Inferior parietal cortex (tissue), 1 donor: ENCODE results near the gene EFR3B.
A peak's percentile ranks its signal among the peaks of the same experiment; 100 is the strongest.
"Not testable (repeated sequence)": the region's sequence is repeated elsewhere in the genome, so short reads cannot be mapped to it uniquely, and the experiment has no call there.

Source experiments
- DNase-seq: peaks from one replicate; pipeline ENCODE4 v3.0.0-alpha.2; 2016; ENCODE audit errors: extremely low spot score

EFR3B gene, protein sequence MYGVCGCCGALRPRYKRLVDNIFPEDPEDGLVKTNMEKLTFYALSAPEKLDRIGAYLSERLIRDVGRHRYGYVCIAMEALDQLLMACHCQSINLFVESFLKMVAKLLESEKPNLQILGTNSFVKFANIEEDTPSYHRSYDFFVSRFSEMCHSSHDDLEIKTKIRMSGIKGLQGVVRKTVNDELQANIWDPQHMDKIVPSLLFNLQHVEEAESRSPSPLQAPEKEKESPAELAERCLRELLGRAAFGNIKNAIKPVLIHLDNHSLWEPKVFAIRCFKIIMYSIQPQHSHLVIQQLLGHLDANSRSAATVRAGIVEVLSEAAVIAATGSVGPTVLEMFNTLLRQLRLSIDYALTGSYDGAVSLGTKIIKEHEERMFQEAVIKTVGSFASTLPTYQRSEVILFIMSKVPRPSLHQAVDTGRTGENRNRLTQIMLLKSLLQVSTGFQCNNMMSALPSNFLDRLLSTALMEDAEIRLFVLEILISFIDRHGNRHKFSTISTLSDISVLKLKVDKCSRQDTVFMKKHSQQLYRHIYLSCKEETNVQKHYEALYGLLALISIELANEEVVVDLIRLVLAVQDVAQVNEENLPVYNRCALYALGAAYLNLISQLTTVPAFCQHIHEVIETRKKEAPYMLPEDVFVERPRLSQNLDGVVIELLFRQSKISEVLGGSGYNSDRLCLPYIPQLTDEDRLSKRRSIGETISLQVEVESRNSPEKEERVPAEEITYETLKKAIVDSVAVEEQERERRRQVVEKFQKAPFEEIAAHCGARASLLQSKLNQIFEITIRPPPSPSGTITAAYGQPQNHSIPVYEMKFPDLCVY

DNA sequence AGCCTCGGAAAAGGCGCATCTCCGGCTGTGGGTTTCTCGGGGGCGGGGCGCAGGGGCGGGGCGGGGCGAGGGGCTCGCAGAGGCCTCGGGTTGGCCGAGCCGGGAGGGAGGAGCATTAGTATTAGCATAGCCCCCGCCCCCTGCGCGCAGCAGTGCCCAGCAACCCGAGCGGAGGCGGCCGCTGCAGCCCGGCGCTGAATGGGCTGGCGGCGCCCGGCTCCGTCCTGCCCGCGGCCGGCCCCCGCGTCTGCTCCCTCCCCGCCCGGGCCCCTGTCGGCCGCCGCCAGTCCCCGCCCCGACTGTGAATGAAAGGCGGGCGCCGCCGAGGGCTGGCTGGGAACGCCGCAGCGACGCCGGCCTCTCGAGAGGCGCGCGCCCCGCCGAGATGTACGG lies at the start of gene EFR3B:
Gene EFR3B, plus strand, starts transcription at position 149 of the 393 bp plus-strand sequence. Its CDS starts 237 bp downstream, at position 386.
- peak; percentile 86 for DNase-seq

DNA sequence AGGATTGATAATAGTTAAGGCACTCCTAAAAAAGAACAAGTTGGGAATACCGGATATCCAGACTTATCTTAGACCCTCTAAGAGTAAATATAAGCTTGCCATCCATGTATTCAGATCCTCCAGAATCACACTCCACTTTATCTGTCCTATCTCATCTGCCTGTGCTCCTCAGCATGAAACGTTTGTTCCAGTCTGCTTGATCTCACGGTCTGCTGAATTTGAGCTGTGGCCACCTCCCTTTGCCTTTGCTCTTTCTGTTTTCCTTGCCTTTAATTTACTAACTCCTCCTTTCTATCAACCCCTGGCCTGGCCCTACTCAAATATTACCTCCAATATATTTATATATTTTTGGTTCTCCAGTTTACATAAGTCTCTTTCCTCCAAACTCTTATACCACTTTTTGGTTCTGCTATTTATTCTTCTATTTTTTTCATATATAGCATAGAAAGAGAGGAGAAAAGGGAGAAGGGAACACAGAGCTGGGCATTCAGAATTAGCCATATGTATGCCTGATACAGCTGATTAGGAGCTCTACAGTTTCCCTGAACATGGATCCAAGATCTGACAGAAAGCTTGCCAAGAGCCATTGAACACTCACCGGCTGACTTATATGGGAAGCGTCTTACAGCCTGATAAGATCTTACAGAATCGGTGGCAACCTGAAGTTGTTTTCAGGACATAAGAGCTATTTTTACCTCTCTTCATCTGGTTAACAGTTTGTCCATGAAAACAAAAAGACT lies 48.3 kb upstream of the EFR3B start:
- no peak for DNase-seq

DNA sequence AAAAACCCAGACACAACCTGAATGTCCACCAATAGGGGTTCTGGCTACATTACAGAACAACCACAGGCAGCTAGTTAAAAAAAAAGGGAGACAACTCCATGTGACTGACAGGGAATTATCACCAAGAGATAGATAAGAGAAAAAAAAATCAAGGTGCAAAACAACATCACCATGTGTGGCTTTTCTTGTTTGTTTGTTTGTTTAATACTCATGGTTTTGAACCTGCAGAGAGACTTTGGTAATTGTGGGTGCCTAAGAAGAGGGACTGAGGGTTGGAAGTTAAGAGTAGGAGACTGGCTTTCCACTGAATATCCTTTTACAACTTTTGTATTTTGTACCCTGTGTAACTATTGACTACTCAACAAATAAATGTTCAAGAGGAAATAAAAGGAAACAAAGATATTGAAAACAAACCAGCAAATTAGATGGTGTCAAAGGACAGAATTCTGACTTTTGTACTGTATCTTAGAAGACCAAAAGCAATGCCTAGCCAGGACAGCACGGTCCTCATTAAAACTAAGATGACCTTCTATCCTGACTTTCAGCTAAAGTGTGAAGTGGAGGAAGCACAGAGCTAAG lies 47.6 kb upstream of the EFR3B start:
- no peak for DNase-seq

DNA sequence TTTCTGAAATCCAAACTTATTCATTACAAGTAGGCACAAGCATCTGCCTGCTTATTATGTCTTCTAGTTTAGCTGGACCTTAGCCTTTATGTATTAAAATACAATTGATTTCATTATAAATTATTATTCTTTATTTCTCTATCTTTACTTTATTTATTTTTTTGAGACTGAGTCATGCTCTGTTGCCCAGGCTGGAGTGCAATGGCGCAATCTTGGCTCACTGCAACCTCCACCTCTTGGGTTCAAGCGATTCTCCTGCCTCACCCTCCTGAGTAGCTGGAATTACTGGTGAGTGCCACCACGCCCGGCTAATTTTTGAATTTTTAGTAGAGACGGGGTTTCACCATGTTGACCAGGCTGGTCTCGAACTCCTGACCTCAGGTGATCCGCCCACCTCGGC lies 42.8 kb upstream of the EFR3B start:
- not testable (repeated sequence) for DNase-seq

DNA sequence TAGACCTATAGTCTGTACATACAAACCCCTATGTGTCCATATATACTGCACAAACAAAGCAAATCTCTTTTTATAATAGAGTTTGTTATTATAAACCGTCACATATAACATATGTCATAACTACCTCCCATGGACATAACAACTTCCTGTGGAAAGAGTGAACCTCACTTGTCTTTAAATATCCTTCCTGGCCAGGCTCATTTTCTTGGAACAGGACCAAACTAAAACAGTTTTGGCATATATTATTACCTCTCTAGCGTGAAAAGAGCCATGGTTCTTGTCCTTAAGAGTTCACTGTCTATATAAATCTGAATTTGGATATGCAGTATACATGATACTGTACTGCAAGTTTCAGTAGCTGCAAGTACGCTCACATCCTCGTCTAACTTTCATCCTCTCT lies 41.8 kb upstream of the EFR3B start:
- DNase-seq = peak; percentile 33

DNA sequence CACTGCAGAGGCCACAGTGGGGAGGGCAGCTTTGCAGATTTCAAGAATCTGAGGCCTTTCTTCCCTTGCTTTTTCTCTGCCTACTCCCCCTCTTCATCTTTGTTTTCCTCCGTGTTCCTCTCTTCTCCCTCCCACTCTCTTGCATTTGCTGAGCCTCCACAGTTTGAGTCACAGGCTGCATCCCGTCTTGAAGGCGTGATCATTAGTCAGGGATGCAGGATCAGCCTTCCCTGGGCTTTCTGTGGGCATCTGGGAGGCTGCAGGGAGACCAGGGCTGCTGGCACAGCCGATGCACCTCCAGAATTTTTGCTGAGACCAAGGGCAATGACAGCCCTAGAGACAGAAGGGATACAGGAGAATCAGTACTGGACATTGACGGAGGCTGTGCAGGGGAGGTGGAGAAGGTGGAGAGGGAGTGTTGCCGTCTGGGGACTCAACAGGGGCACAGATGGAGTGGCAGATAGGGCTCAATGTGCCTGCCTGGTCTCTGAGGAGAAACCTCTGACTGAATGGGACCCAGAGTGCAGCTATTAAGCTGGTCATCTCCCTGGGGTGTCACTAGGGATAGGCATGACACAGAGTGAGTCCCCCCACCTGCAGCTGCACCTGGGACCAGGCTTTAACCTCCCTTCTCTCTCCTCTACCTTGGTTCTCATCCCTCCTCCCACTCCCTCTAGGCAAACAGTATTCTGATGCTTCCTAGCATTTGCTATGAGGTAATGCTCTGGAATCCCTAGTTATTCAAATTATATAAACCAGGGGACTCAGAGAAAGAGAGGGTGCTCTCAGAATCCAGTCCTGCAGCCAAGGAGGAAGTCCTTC lies 41.2 kb upstream of the EFR3B start:
- DNase-seq = peak; percentile 49

DNA sequence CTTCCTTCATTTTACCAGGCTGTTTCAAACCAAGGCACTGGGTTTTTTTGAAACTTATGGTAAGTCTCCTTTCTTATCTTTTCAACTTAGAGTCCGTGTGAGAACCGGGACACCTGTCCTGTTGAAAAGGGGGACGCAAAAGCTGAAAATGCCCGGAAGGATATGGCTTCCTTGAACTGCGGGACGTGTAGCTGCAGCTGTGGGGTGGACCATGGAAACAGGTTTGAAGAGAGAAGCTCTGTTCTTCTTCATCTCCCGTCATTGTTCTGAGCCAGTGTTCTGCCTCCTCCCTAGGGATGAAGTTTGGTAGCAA lies 40.6 kb upstream of the EFR3B start:
- no peak for DNase-seq

DNA sequence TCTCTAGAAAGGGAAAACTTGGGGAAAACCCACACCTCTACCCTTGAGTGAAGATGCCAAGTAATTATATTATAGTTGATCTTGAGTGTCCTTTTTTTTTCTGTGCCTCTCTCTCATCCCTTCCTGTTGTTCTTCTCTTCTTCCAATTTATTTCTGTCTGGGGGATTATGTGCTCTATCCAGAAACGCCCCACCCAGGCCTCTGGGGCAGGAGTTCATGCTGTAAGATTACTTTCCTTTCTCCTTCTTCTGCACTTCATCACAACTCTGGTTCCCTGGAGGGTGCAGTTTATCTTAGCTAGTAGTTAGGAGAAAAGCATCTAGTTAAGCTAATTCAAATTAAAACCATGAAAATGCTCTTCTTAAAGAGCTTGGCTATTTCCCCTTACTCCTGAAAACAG lies 39.8 kb upstream of the EFR3B start:
- no peak for DNase-seq

DNA sequence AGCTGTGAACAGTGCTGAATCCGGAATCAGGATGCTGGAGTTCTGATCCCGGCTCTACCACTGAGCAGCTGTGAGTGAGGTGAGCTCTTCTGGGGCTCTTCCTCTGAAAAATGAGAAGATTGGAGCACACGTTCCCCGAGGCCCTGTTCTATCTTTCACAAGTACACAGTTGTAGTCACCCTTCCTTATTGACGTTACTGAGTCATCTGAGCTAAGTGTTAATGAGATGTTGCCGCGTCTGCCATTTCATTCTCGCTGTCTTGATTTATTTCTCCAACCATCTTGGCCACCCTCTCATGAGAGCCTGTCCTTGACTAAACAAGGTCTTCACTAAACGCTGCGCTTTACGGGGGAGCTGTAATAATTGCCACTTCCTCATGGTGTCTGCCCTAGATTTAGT lies 31.9 kb upstream of the EFR3B start:
- DNase-seq = peak; percentile 25

DNA sequence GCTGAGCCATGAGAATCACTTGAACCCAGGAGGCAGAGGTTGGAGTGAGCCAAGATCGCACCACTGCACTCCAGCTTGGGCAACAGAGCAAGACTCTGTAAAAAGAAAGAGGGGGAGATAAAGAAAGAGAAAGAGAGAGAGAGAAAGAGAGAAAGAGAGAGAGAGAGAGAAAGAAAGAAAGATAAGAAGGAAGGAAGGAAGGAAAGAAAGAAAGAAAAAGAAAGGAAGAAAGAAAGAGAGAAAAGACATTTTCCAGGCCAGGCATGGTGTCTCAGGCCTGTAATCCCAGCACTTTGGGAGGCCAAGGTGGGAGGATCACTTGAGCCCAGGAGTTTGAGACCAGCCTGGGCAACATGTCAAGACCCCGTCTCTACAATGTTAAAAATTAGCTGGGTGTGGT lies 30.5 kb upstream of the EFR3B start:
- not testable (repeated sequence) for DNase-seq

DNA sequence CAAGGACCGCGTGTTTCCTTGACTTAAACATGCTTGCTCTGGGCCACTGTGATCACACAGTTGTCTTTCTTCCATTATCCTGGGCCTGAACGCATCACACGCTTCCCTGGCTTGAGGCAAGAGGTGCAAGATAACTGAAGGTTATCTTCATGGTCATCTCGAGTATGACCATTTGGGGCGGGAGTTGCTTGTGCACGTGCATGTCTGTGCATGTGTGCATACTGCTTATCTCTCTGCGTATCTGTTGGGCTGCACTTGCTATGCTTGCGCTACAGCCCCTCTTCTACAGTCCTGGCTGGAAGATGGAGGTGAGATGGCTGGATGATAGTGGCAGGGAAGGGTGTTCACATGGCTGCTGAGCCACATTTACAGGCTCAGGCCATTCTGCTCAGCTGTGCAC lies 27.2 kb upstream of the EFR3B start:
- no peak for DNase-seq

DNA sequence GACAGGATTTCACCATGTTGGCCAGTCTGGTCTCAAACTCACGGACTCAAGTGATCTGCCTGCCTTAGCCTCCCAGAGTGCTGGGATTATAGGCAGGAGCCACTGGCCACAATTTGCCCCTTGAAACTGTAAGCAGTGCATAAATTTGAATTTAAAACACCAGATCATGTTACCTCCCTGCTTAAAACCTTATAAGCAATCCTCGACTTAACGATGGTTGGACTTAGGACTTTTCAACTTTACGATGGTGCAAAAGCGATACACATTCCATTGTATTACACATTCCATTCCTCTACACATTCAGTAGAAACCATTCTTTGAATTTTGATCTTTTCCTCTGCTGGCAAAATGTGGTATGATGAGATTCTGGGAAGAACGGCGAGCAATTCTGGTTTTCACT lies 23.2 kb upstream of the EFR3B start:
- no peak for DNase-seq

DNA sequence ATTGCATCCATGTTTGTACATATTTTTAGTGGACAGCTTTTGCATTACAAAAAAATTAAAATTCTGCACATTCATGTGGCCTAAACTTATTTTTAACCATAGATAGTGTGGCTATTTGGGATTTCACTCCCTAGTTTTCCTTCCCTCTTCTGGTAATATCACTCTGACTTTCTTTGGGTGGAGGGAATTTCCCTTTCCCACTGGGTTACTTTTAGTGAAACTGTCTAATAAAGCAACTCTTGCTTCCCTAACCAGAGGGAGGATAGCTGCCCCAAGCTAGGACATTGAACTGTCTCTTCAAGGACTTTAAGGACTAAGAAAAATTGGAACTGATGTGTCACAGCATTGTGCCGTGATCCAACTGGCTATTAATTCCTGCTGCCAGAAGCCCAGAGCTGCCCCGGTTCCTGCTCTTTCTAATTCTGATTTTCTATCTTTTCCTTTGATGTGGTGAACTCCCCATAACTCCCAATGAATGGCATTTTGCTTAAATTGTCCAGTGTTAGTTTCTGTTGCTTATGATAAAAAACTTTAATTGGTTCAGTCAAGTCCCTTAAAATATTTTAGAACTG lies 20.0 kb upstream of the EFR3B start:
- DNase-seq = no peak

DNA sequence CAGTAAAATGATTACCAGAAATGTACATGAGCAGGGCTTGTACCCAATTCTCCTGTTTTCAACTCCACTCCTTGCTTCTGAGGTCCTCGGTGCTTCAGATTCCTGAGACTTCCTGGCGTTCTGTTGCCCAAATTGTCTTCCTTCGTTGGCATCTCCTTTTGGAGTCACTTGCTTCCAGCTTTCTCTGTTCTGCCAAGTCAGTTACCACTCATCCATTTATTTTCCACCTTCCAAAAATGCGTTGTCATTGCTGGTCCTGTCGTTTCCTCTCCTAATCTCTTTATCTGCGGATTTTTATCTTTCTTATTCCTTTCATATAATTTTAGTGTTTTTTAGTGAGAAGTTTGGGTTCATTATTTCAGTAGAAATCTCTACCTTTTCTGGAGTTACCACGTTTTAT lies 18.5 kb upstream of the EFR3B start:
- no peak for DNase-seq

DNA sequence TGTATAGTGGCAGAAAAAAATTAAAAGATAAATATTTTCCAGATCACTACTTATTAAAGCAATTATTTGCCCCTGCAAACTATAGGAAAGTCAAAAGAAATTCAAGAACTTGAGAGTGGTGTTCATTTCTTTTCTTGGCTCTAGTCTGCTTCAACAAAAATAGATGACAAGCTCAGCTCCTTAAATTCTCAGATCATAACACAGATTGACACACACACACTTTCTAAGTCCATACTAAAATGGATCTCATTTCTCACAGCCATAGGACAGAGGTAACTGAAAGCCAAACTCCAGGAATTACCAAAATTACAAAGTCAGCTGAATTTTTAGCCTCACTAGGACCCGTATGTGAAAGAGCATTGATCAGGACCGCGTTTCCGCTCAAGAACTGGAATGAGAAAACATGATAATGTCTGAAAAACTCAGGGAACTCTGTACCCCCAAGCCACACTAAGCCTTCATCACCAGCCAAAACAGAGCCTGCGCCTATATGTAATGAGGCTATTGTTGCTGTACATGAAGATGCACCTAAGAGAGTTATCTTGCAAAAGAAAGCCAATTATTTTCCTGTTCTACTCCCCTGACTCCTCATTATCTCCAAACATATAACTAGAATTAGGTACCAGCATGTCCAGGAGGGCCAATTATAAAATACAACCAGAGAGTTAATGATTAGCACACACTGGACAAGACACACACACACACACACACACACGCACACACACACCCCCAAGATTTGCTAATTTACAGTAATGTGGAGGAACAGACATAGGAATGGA lies 16.5 kb upstream of the EFR3B start:
- no peak for DNase-seq

DNA sequence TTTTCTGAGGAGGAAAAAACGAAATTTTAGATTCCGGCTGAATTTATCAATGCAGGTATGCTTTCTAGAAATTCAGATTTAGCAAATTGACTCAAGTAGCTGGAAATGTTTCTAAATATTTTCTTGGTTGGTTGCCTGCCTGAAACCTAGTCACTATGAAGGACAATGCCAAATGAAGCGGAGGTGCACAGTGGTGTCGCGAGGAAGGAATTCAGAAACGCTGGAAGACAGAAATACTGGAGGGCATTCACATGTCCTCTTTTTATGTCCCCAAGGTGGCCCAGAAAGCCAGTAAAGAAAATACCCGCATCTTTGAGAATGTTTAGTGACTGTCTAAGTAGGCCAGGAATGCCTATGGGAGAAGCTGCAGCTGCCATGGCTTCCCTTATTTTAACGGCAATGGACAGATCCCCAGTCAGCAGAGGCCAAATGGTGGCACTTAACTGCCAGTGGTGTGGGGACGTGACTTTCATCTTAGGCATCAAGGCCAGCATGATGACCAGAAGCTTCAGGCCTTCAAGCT lies 15.8 kb upstream of the EFR3B start:
- no peak for DNase-seq

DNA sequence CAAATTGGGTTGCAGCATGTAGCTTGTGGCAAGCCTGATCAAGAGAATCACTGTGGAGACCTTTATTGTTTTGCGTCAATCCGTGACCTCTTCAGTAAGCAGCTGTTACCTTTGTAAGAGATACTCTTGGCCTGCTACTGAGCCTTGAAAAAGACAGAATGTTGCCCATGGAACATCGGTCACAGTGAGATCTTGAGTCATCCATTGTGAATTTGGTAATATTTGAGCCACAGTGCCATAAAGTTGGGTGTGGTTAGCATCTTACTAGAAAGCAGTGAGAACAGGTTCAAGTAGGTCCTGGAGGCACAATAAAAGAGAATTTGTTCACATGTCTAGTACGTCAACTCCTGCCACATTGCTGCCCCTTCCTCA lies 12.7 kb upstream of the EFR3B start:
- no peak for DNase-seq

DNA sequence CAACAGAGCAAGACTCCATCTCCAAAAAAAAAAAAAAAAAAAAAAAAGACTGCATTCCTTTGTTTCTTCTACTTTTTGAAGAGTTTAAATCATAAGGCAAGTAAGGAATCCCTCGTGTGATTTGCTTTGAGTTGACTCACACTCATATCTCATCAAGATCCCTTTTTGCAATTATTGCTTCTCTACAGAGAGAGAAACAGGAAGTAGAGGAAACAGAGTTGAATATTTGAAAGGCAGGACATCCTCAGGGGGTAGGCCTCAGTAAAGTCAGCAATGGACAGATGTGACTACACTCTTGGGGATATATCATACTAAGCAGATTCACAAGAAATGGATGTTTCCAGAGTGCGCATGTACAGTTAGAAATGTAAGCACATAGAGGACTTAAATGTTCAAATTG lies 11.2 kb upstream of the EFR3B start:
- no peak for DNase-seq

DNA sequence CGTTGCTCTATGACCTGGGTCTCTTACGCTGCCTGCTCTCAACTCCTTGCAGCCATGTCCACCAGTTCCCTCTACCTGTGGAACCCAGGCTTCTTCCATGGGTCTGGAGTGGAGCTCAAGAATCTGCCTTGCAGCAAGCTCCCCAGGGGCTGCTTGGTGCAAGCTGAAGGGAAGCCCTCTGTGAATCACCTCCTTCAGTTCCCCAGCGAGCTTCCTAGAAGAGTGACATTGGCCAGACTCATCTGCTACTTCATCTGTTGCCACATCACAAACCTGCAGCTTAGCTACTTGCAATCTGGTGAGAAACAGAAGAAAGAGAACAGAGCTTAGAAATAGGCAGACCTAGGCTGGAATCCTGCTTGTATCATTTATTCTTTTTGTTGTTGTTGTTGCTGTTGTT lies 9.8 kb upstream of the EFR3B start:
- DNase-seq = no peak

DNA sequence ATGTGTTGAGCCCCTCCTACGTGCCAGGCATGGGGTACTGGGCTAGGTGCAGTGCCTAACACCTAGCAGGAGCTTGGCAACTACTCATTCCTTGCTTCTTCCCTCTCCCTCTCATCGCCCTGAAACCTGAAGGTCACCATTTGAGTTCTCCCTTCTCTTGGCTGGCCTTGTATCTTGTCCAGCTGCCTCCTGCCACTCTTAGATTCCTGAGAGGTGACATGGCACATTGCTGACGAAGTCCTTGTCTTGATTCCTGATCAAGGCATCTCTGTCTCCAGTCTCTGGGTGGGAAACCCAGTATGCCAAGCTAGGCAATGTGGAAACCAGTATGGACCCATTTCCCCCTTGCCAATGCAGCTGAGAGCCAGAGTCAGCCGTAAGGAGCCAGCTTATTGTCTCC lies 9.0 kb upstream of the EFR3B start:
- DNase-seq = no peak
